Kasumi-1 (cell line): ENCODE results near the gene WFIKKN1.
A peak's percentile ranks its signal among the peaks of the same experiment; 100 is the strongest.

ENCODE experiments used
- DNase-seq, 2 experiments: peaks; one replicate each; lab custom pipeline; 2025; lab: John Stamatoyannopoulos, UW

Gene WFIKKN1

GRCh38 chr16:630815-631405 is at the start of gene WFIKKN1:
Gene WFIKKN1 (plus strand): TSS chr16:630985. CDS start chr16:631254, 269 bp downstream.
- DNase-seq: no peak

GRCh38 chr16:582218-582613 is 48.6 kb upstream of the WFIKKN1 start:
- no peak for DNase-seq

GRCh38 chr16:582614-583331 is 48.0 kb upstream of the WFIKKN1 start:
- no peak for DNase-seq

- no peak for DNase-seq
These were observed 47.3 kb upstream of the WFIKKN1 start for GRCh38 chr16:583470-583814.

GRCh38 chr16:583815-584591 is 46.8 kb upstream of the WFIKKN1 start:
- no peak for DNase-seq

- DNase-seq: no peak
These were observed 45.4 kb upstream of the WFIKKN1 start for GRCh38 chr16:585351-585750.

- no peak for DNase-seq
These were observed 44.6 kb upstream of the WFIKKN1 start for GRCh38 chr16:586047-586644.

GRCh38 chr16:586645-587590 is 43.9 kb upstream of the WFIKKN1 start:
- DNase-seq: no peak

GRCh38 chr16:588639-588888 is 42.2 kb upstream of the WFIKKN1 start:
- no peak for DNase-seq

GRCh38 chr16:588889-589657 is 41.7 kb upstream of the WFIKKN1 start:
- peak; percentile 58 to 64 for DNase-seq

- peak; percentile 69 to 79 for DNase-seq
These were observed 41.1 kb upstream of the WFIKKN1 start, which contains the start of gene RAB40C for GRCh38 chr16:589658-590187. Gene RAB40C (plus strand): TSS chr16:590066. CDS start chr16:590292, 226 bp downstream.

GRCh38 chr16:590188-590814 is 40.5 kb upstream of the WFIKKN1 start:
- no peak for DNase-seq

- DNase-seq: no peak
These were observed 40.0 kb upstream of the WFIKKN1 start for GRCh38 chr16:590815-591200.

GRCh38 chr16:591231-591630 is 39.6 kb upstream of the WFIKKN1 start:
- DNase-seq: no peak

- DNase-seq: no peak
These were observed 38.8 kb upstream of the WFIKKN1 start for GRCh38 chr16:591892-592517.

GRCh38 chr16:592518-593306 is 38.1 kb upstream of the WFIKKN1 start:
- DNase-seq: peak; percentile 48 to 62

GRCh38 chr16:593406-593805 is 37.4 kb upstream of the WFIKKN1 start:
- DNase-seq: no peak

- DNase-seq: no peak
These were observed 37.0 kb upstream of the WFIKKN1 start for GRCh38 chr16:593807-594206.

- no peak for DNase-seq
These were observed 35.7 kb upstream of the WFIKKN1 start for GRCh38 chr16:595094-595528.
